PC-3 (cell line): ENCODE results near the gene TCEAL1.

ENCODE experiments used
- CTCF ChIP-seq: fragments of 300-600 bp; sonication (generic); conservative IDR thresholded peaks from 2 replicates; pipeline ENCODE4 v1.5.1; 2017; ENCODE audit warnings: antibody characterized with exemption, low read depth, mild to moderate bottlenecking, low read length
- EZH2 ChIP-seq: fragments of 300-600 bp; sonication (generic); IDR thresholded peaks from one replicate; pipeline ENCODE4 v1.6.1; 2017; ENCODE audit warnings: antibody characterized with exemption, mild to moderate bottlenecking, low read length; ENCODE audit not compliant: unreplicated experiment

GRCh38 chrX:103658681-103659433, 30.1 kb downstream of the TCEAL1 start:
- TF ChIP-seq CTCF, result no peak
- TF ChIP-seq EZH2, result no peak
